HG03280 (cell line): ENCODE results near the gene SEPSECS.

Experiments used
- ATAC-seq: cut with Tn5 transposase; IDR thresholded peaks from one replicate; pipeline ENCODE4 v1.9.1; 2021; ENCODE audit warnings: mild to moderate bottlenecking, moderate library complexity; ENCODE audit not compliant: unreplicated experiment

Gene SEPSECS

GRCh38 chr4:25159837-25160713 lies at the start of gene SEPSECS:
SEPSECS (minus strand) TSS chr4:25160449; CDS start chr4:25160369, 80 bp downstream.
- peak; percentile 86 for ATAC-seq

GRCh38 chr4:25209702-25210101 lies 49.5 kb upstream of the SEPSECS start:
- no peak for ATAC-seq

GRCh38 chr4:25207997-25208396 lies 47.7 kb upstream of the SEPSECS start:
- ATAC-seq = no peak

DNA sequence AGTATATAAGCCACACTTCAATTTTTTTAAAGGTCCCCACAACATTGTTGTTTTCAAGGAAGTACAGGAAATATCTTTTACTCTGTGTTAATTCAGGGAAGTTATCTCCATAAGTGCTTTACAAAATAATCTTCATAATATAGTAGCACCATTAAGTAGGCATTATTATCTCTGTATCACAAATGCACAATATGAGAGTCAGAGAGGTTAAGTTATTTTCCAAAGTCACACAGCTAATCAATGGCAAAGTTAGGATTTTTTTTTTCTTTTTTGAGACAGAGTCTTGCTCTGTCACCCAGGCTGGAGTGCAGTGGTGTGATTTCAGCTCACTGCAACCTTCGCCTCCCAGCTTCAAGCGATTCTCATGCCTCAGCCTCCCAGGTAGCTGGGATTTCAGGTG lies 38.5 kb upstream of the SEPSECS start:
- ATAC-seq = no peak

DNA sequence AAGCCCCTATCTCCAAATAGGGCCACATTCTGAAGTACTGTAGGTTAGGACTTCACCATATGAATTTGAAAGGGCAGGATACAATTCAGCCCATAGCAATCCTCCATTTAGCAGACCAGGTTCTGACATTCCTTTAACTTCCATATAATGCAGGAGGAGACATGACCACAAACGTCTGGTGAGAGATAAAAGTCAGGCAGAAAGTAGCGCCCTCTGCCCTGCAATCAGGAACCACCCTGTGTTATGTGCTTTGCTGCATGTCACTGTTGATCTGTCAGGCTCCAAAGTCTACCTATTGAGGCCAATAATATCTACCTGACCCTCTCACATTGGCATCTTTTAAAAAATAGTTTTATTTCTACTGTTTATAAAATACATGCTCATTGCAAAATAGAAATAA lies 30.2 kb upstream of the SEPSECS start:
- ATAC-seq = no peak

- no peak for ATAC-seq
These were observed 23.8 kb upstream of the SEPSECS start for GRCh38 chr4:25184056-25184455.

DNA sequence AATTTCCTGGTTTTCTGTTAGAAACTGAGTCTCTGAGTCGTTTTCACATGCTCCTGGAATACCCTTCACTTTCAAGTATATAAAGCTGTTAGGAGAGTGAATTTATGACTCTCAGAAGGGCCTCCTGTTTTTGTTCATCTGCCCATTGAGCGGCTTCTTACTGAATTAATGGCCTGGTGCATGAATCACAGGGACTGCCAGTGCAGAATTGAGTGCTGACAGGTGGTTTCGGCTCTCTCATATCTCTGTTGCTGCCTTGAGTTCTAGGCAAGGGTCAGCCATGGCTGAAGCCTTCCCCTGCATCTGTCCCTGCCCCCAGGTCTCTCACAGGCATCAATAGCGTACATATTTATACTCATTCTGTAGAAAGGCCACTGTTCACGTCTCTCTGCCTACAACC lies 22.7 kb upstream of the SEPSECS start:
- ATAC-seq = no peak

DNA sequence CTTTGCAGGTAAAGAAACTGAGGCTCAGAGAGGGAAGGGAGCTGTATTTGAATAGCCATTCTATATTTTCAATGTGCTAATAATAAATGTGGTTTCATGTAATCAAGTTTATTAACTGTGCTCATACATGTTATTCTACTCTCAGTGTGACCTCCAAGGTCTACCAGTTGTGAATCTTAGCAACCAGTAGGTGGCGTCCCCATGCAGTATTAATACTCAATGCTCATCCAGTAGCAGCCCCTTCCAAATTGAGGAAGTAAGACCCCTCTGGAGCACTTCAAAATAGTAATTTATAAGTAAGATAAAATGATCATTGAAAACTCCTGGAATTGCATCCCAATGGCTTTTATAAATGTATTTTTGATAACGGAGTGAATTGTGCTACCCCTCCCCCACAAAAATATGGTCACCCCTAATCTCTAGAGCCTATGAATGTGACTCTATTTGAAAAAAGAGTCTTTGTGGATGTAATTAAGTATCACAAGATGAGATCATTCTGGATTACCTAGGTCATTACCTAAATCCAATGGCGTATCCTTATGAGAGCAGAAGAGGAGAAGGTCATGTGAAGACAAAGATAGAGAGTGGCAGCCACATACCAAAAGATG lies 20.4 kb upstream of the SEPSECS start:
- ATAC-seq = peak; percentile 82

GRCh38 chr4:25178838-25179261 lies 18.6 kb upstream of the SEPSECS start:
- no peak for ATAC-seq

DNA sequence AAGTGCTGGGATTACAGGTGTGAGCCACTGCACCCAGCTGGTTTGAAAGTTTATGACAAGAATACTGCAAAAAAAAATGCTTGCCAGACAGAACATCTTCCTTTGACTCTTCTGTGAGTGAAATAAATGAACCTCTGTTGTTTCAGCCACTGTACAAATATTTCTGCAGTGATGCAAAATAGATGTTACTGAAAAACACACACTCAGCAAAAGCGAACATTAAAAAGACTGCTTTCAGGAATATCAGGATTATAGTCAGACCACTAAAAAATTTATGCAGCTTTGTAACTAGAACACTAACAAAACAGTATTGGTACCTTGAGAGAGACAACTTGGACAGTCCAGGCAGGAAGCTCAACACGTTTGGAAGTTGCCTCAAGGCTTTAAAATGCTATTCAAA lies 16.9 kb upstream of the SEPSECS start:
- ATAC-seq = no peak

- no peak for ATAC-seq
These were observed 14.4 kb upstream of the SEPSECS start for GRCh38 chr4:25174674-25175073.

DNA sequence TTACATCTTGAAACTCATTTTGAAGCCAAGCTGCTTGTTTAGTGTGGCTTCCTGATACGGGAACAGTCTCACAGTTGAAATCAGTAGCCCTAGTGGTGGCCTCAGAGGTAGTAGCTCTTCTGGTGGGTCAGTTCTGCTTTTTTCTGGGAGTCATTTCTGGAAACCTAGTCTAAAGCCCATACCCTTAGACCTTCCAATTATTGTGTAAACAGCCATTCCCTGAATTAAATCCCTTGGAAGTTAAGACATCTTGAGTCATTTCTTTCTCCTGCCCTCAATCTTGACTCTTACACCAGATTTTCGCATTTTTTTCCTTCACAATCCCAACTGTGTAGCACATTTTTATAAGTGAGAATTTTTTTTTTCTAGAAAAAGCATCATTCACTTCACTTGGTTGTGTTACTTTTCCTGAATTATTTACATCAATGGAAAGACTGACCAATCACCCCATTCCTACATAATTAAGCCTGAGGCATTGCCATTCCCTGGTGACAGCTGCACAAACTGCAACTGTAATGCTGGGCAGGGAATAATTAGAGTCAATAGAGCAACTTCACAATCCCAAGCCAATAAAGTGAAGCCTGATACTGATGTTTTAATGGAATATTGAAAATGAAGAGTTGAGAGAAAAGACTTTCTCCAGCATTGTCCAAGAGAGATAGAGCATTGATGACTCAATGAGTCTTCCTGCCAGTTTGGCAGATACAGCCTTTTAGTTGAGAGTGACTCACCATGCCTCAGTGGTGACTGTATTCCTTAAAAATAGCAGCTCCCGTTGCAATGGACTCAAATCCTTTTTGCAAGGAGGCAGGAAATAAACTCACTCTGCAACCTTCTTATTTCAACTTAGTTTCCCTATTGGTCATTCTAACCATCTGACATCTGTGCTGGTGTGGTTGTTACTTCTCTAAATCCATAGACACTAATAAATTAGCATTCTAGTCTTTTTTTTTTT lies 13.0 kb upstream of the SEPSECS start:
- no peak for ATAC-seq

DNA sequence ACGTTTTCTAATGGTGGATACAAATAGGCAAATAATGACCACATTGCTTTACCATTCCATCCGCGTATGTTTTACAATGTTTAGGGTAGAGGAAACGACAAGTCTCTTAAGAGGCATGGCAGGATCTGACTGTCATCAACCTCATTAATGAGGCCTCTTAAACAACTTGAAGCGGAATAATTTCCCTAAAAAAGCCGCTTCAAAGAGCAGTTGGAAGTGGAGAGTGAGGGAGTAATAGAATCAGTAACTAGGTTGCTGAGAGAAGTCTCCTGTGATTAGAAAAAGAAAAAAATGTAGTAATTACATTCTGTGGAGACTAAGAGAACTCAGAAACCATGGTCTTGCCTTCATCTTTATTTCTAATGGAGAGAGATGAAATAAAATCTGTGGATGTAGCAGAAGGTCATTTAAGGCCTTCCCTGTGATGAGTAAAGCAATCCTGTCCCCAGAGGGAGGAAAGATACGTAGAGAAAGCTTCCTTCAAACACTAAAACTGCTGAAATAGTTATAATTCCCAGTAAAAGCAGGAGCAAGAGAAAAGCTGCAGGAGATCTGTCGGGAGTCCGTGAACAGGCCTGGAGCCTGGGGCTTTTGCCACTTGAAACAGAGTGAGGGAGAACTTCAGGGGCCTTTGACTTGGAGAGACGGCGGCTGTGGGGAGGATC lies 11.1 kb upstream of the SEPSECS start:
- ATAC-seq = no peak

DNA sequence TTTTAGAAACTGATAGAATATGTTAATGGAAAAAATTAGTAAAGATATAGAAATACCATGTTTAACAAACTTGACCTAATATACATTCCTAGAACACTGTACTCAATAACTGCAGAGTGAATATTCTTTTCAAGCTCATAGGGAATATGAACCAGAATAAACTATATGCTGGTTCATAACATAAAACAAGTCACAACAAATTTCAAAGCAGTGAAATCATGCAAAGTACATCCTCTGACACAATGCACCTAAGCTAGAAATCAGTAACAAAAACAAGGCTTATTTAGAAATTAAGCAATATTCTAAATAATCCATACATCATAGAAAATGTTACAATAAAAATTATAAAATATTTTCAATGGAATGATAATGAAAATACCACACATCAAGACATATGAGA lies 9.2 kb upstream of the SEPSECS start:
- no peak for ATAC-seq

DNA sequence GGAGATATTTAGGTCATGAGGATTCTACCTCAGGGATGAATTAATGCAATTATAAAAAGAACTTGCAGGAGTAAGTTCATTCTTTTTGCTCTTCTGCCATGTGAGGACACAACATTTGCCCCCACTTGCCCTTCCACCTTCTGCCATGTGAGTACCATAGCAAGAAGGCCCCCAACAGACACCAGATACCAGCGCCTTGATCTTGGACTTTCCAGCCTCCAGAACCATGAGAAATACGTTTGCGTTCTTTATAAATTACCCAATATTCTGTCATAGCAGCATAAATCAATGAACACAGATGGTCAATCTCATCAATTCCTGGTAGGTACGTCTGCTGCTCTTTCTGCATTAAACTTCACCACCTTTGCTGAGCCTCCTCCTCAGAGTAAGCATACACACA lies 5.7 kb upstream of the SEPSECS start:
- ATAC-seq = no peak

DNA sequence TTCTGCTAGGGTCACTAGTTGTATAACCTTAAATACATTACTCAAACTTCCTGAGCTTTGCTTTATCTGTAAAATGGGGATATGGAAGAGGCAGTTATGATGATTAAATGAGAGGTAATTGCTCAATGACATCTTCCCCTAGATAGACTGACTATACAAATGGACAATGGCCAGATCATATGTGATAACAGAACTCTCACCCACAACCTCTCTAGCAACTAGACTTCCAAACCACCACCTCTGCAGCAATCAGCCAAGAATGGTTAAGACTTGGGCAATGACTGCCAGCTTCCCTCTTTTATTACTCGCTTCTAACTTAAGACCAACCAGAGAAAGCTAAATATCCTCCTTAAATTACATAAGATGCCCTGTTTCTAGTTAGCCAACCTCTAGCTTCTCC lies 2.9 kb upstream of the SEPSECS start:
- ATAC-seq = no peak

GRCh38 chr4:25162566-25162965 lies 2.3 kb upstream of the SEPSECS start:
- no peak for ATAC-seq

GRCh38 chr4:25161593-25161950 lies 1.3 kb upstream of the SEPSECS start:
- ATAC-seq = no peak

DNA sequence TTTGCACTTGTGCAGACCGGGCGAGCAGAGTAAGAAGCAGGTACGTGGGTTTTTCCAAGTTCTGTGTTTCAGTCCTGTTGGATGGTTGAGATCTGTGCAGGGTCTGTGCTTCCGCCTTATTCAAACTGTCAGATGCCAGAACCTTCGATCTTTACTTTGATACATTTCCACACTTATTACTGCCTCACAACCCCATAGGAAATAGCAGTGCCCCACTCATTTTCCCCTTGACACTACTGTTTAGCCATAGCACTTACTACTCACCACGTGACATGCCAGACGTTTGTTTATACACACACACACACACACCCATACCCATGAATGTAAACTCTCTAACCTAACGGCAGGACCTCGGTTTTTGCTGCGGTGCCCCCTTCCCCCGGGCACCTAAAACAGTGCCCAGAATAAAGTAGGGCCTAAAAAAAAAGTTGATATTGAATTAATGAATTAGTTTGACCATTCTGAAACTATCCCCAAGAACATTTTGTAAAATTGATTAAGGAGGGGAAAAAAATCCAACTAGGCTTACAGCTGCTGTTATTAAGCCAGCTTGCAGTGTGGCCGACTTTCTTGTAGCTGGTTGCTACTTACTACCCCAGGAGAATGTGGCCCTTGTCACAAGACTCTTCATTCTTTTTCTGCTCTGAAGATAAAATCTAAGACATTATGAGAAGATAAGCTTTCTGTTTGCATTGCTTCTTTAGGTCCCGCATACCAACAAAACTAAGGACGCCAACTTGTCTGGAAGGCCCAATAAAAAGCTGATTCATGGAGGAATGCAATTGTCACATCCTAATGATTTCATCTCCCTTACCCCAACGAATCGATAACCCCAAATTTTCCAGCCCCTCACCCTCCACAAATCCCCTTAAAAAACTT lies 704 bp upstream of the SEPSECS start:
- peak; percentile 25 for ATAC-seq

GRCh38 chr4:25158817-25159216 lies 1.4 kb downstream of the SEPSECS start:
- no peak for ATAC-seq
